Kasumi-1 (cell line): ENCODE measurements around the gene MCRIP1.

Experiments
- DNase-seq, 2 experiments: peaks; one replicate each; lab custom pipeline; 2025; lab: John Stamatoyannopoulos, UW

The MCRIP1 gene

GRCh38 chr17:81819708-81820107 lies 13.4 kb downstream of the MCRIP1 start:
- DNase-seq: no peak

GRCh38 chr17:81817758-81818147 lies 15.3 kb downstream of the MCRIP1 start:
- no peak for DNase-seq

- no peak for DNase-seq
Observed at GRCh38 chr17:81815646-81815986, 17.5 kb downstream of the MCRIP1 start.

GRCh38 chr17:81814748-81815645 lies 18.1 kb downstream of the MCRIP1 start:
- DNase-seq: no peak

- no peak for DNase-seq
Observed at GRCh38 chr17:81813861-81814683, 19.0 kb downstream of the MCRIP1 start.

GRCh38 chr17:81813371-81813684 lies 19.8 kb downstream of the MCRIP1 start:
- no peak for DNase-seq

- DNase-seq: no peak
Observed at GRCh38 chr17:81812571-81813370, 20.3 kb downstream of the MCRIP1 start.

GRCh38 chr17:81811705-81812570 lies 21.2 kb downstream of the MCRIP1 start:
- no peak for DNase-seq

- no peak for DNase-seq
Observed at GRCh38 chr17:81810892-81811704, 22.0 kb downstream of the MCRIP1 start.

- no peak for DNase-seq
Observed at GRCh38 chr17:81810476-81810875, 22.6 kb downstream of the MCRIP1 start.

- no peak for DNase-seq
Observed at GRCh38 chr17:81809556-81809998, 23.5 kb downstream of the MCRIP1 start.

- no peak for DNase-seq
Observed at GRCh38 chr17:81808778-81809555, 24.1 kb downstream of the MCRIP1 start.

GRCh38 chr17:81807839-81808238 lies 25.3 kb downstream of the MCRIP1 start:
- no peak for DNase-seq

GRCh38 chr17:81807210-81807719 lies 25.8 kb downstream of the MCRIP1 start:
- no peak for DNase-seq

GRCh38 chr17:81806461-81807209 lies 26.5 kb downstream of the MCRIP1 start:
- no peak for DNase-seq

GRCh38 chr17:81805707-81806460 lies 27.2 kb downstream of the MCRIP1 start:
- no peak for DNase-seq

GRCh38 chr17:81804559-81805399 lies 28.3 kb downstream of the MCRIP1 start:
- no peak for DNase-seq
